Liver (tissue), 9 donors: ENCODE results near the gene ME2. TPM values are rescaled to one million over a fixed set of nuclear protein-coding genes. Genes with fewer than 3 reads are reported as not detected.

ENCODE experiments used
- DNase-seq: peaks from one replicate; pipeline ENCODE4 v3.0.0-alpha.2; 2017; ENCODE audit warnings: low spot score
- H3K27ac ChIP-seq, 2 donors: one replicate each; pipeline ENCODE4 v1.7.0; 2013; ENCODE audit warnings: inconsistent platforms in 2 of 2, low read length in 2 of 2, control low read depth in 1 of 2, low read depth in 1 of 2, mild to moderate bottlenecking in 1 of 2
- H3K27me3 ChIP-seq, 4 donors: one replicate each; pipeline versions ENCODE4 v1.6.1 to v1.7.0; 2013; ENCODE audit warnings: low read length in 3 of 4, inconsistent platforms in 1 of 4, mild to moderate bottlenecking in 1 of 4, moderate library complexity in 1 of 4; ENCODE audit not compliant: control insufficient read depth in 4 of 4, insufficient read depth in 4 of 4
- H3K36me3 ChIP-seq, 4 donors: one replicate each; pipeline versions ENCODE4 v1.6.1 to v1.7.0; 2013; ENCODE audit warnings: low read length in 3 of 4, mild to moderate bottlenecking in 3 of 4, low read depth in 1 of 4, moderate library complexity in 1 of 4; ENCODE audit not compliant: control insufficient read depth in 4 of 4, insufficient read depth in 3 of 4
- H3K4me1 ChIP-seq, 4 donors: one replicate each; pipeline versions ENCODE4 v1.6.1 to v1.7.0; 2013; ENCODE audit warnings: low read length in 3 of 4, mild to moderate bottlenecking in 3 of 4, moderate library complexity in 1 of 4; ENCODE audit not compliant: control insufficient read depth in 4 of 4, insufficient read depth in 4 of 4
- H3K4me3 ChIP-seq, 3 donors: one replicate each; pipeline versions ENCODE4 v1.6.1 to v1.7.0; 2013; ENCODE audit warnings: low read length in 3 of 3, control low read depth in 1 of 3, low read depth in 1 of 3, mild to moderate bottlenecking in 1 of 3
- H3K9ac ChIP-seq, 2 donors: one replicate each; pipeline ENCODE4 v1.7.0; 2013; ENCODE audit warnings: low read length in 2 of 2, mild to moderate bottlenecking in 2 of 2, moderate library complexity in 2 of 2, control low read depth in 1 of 2, low read depth in 1 of 2
- H3K9me3 ChIP-seq, 4 donors: one replicate each; pipeline versions ENCODE4 v1.6.1 to v1.7.0; 2013; ENCODE audit warnings: low read length in 3 of 4; ENCODE audit not compliant: control insufficient read depth in 4 of 4
- EGR1 ChIP-seq, 2 donors: IDR thresholded peaks; 2 replicates each; pipeline ENCODE4 v1.6.1; 2016 to 2018; ENCODE audit warnings: antibody characterized with exemption in 2 of 2, low read depth in 2 of 2
- FOXA1 ChIP-seq: IDR thresholded peaks from 2 replicates; pipeline ENCODE4 v1.6.1; 2016; ENCODE audit warnings: antibody characterized with exemption
- FOXA2 ChIP-seq: IDR thresholded peaks from 2 replicates; pipeline ENCODE4 v1.6.1; 2016; ENCODE audit warnings: antibody characterized with exemption
- GABPA ChIP-seq, 2 donors: IDR thresholded peaks in 1 of 2; conservative IDR thresholded peaks in 1 of 2; 2 replicates each; pipeline ENCODE4 v1.6.1; 2016; ENCODE audit warnings: antibody characterized with exemption in 2 of 2, mild to moderate bottlenecking in 1 of 2, moderate library complexity in 1 of 2
- HNF4A ChIP-seq, 2 donors: conservative IDR thresholded peaks; 2 replicates each; pipeline ENCODE4 v1.6.1; 2016; ENCODE audit warnings: antibody characterized with exemption in 2 of 2, mild to moderate bottlenecking in 2 of 2
- HNF4G ChIP-seq: IDR thresholded peaks from 2 replicates; pipeline ENCODE4 v1.6.1; 2016; ENCODE audit warnings: antibody characterized with exemption
- JUND ChIP-seq, 2 donors: IDR thresholded peaks; 2 replicates each; pipeline ENCODE4 v1.6.1; 2016; ENCODE audit warnings: antibody characterized with exemption in 2 of 2
- NR2F2 ChIP-seq: IDR thresholded peaks from 2 replicates; pipeline ENCODE4 v1.6.1; 2016; ENCODE audit warnings: antibody characterized with exemption
- RAD21 ChIP-seq, 2 donors: IDR thresholded peaks; 2 replicates each; pipeline ENCODE4 v1.6.1; 2016; ENCODE audit warnings: antibody characterized with exemption in 2 of 2, mild to moderate bottlenecking in 2 of 2
- REST ChIP-seq: IDR thresholded peaks from 2 replicates; pipeline ENCODE4 v1.6.1; 2016; ENCODE audit warnings: antibody characterized with exemption, mild to moderate bottlenecking
- RXRA ChIP-seq, 2 donors: IDR thresholded peaks; 2 replicates each; pipeline ENCODE4 v1.6.1; 2017 to 2018; ENCODE audit warnings: antibody characterized with exemption in 2 of 2, mild to moderate bottlenecking in 1 of 2
- SP1 ChIP-seq: IDR thresholded peaks from 2 replicates; pipeline ENCODE4 v1.6.1; 2018; ENCODE audit warnings: antibody characterized with exemption, mild to moderate bottlenecking
- TAF1 ChIP-seq: conservative IDR thresholded peaks from 2 replicates; pipeline ENCODE4 v1.6.1; 2016; ENCODE audit warnings: antibody characterized with exemption, mild to moderate bottlenecking
- YY1 ChIP-seq: IDR thresholded peaks from 2 replicates; pipeline ENCODE4 v1.6.1; 2016; ENCODE audit warnings: antibody characterized with exemption, mild to moderate bottlenecking
- ZBTB33 ChIP-seq: IDR thresholded peaks from 2 replicates; pipeline ENCODE4 v1.6.1; 2016; ENCODE audit warnings: antibody characterized with exemption
- WGBS: extraction: QIAGEN DNeasy Blood & Tissue Kit; methylation state at CpG from one replicate; pipeline ENCODE4 v1.1.7; 2013; 5-methylcytosine and 5-hydroxymethylcytosine counted together
- polyA plus RNA-seq, 2 donors: library from polyadenylated mRNA; stranded (reverse) in 1 of 2; unstranded in 1 of 2; fragments of 200-250 nt in 1 of 2; fragments of >200 nt in 1 of 2; fragmentation: Nextera tagmentation in 1 of 2; extraction: Ambion mirVana in 1 of 2; gene quantifications; one replicate each; pipeline versions ENCODE4 v1.2.1 to v1.2.3, GENCODE V29; 2013 to 2015
- total RNA-seq, 2 donors: library from RNA; depleted of rRNA; stranded (reverse); fragments of >200 nt; gene quantifications; one replicate each; pipeline ENCODE4 v1.2.3, GENCODE V29; 2014
- TF ChIP-seq, protein P1 (sequence below): fragments of 150-350 bp; IDR thresholded peaks from 2 replicates; pipeline ENCODE4 v1.5.1; 2017; ENCODE audit warnings: improper control_type of control experiment, low read depth, low read length; ENCODE audit not compliant: missing input control
- TF ChIP-seq, protein P2 (sequence below): IDR thresholded peaks from 2 replicates; pipeline ENCODE4 v1.6.1; 2016; ENCODE audit warnings: antibody characterized with exemption
- TF ChIP-seq, protein P3 (sequence below): IDR thresholded peaks from 2 replicates; pipeline ENCODE4 v1.6.1; 2016; ENCODE audit warnings: antibody characterized with exemption
- donor health status: healthy.
- donor health status: healthy.
- donor health status: healthy.
- donor health status: healthy.
- donor health status: healthy.

Gene ME2
- total and polyA plus RNA-seq, 4 donors = 9.0 to 33.8 (median 16.1) TPM

- TF ChIP-seq JUND (IDR thresholded peaks at IDR 0.05) (no peak), SP1 (no peak), REST (no peak), RAD21 (IDR thresholded peaks at IDR 0.05) (no peak), FOXA1 (no peak), TAF1 (no peak), YY1 (no peak), FOXA2 (no peak), ZBTB33 (no peak), EGR1 (IDR thresholded peaks at IDR 0.05; ENCODE audit: low read depth in 2 of 2) (no peak), HNF4A (conservative IDR thresholded peaks at IDR 0.05) (no peak), HNF4G (no peak), NR2F2 (no peak), GABPA (IDR thresholded peaks at IDR 0.05 in 1 of 2, conservative IDR thresholded peaks at IDR 0.05 in 1 of 2) (no peak), RXRA (IDR thresholded peaks at IDR 0.05) (no peak)
- TF ChIP-seq, protein P1, sequence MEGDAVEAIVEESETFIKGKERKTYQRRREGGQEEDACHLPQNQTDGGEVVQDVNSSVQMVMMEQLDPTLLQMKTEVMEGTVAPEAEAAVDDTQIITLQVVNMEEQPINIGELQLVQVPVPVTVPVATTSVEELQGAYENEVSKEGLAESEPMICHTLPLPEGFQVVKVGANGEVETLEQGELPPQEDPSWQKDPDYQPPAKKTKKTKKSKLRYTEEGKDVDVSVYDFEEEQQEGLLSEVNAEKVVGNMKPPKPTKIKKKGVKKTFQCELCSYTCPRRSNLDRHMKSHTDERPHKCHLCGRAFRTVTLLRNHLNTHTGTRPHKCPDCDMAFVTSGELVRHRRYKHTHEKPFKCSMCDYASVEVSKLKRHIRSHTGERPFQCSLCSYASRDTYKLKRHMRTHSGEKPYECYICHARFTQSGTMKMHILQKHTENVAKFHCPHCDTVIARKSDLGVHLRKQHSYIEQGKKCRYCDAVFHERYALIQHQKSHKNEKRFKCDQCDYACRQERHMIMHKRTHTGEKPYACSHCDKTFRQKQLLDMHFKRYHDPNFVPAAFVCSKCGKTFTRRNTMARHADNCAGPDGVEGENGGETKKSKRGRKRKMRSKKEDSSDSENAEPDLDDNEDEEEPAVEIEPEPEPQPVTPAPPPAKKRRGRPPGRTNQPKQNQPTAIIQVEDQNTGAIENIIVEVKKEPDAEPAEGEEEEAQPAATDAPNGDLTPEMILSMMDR = no peak
- TF ChIP-seq, protein P2, sequence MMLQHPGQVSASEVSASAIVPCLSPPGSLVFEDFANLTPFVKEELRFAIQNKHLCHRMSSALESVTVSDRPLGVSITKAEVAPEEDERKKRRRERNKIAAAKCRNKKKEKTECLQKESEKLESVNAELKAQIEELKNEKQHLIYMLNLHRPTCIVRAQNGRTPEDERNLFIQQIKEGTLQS = no peak
- TF ChIP-seq, protein P3, sequence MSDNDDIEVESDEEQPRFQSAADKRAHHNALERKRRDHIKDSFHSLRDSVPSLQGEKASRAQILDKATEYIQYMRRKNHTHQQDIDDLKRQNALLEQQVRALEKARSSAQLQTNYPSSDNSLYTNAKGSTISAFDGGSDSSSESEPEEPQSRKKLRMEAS = no peak
- 97% methylated on average over 5 of the region's 5 CpGs for WGBS
- Histone ChIP-seq H3K27me3 (no peaks in the 10 kb centered on the region), H3K9ac (no peak overlapping the region), H3K27ac (no peak overlapping the region), H3K4me1 (peaks cover 0 to 3% (median 0%) of the 10 kb centered on the region in 4 donors), H3K4me3 (no peak overlapping the region), H3K9me3 (no peaks in the 10 kb centered on the region), H3K36me3 (peaks cover 0 to 18% (median 8%) of the 10 kb centered on the region in 4 donors)
- DNase-seq = no peak
Observed at GRCh38 chr18:50918153-50918552, 39.2 kb downstream of the ME2 start.
